ENCODE results near the gene ROR1.

Gene ROR1

GRCh38 chr1:64112281-64112680 is 338.5 kb downstream of the ROR1 start:
- POLR2A ChIA-PET: no interaction called here
- TF ChIP-seq HOXA7 (CRISPR knock-in tag; IDR thresholded peaks at IDR 0.05; ENCODE audit: borderline replicate concordance) (no peak), ZNF600 (tag by site-specific recombination; IDR thresholded peaks at IDR 0.05) (0 out of 2 replicates have a peak, but pooled peaks have one; percentile 50), ZFP3 (tag by site-specific recombination; IDR thresholded peaks at IDR 0.05; ENCODE audit: low read depth) (no peak), ZNF223 (tag by site-specific recombination; IDR thresholded peaks at IDR 0.05) (no peak), MZF1 (tag by site-specific recombination; IDR thresholded peaks at IDR 0.05; ENCODE audit: borderline replicate concordance) (no peak)
- H3K4me3 ChIP-seq (ENCODE audit: low read depth, low read length): no peak overlapping the region
- H3K36me3 ChIP-seq (ENCODE audit: control insufficient read depth in 2 of 2, insufficient read depth in 1 of 2, low read length in 2 of 2): no peaks in the 10 kb centered on the region
- CTCF ChIA-PET: interaction anchor here (0.6 to 1.2 kb wide), 4 partner anchors 134 to 709 kb away, joined by 3 to 5 read pairs (median 3); no protein-coding TSS in a partner anchor
- no peaks in the 10 kb centered on the region for H3K4me1 ChIP-seq (ENCODE audit: control insufficient read depth, insufficient read depth, low read length)
- no peaks in the 10 kb centered on the region for H3K9me3 ChIP-seq (ENCODE audit: control insufficient read depth, insufficient read depth, low read depth, low read length)
- H3K27ac ChIP-seq (ENCODE audit: extremely low read depth, low read depth, low read length): no peak overlapping the region

GRCh38 chr1:64114012-64114525 is 340.3 kb downstream of the ROR1 start:
- Histone ChIP-seq H3K4me1 (ENCODE audit: control insufficient read depth, insufficient read depth, low read length) (no peaks in the 10 kb centered on the region), H3K4me3 (ENCODE audit: low read depth, low read length) (no peak overlapping the region), H3K36me3 (ENCODE audit: control insufficient read depth in 2 of 2, insufficient read depth in 1 of 2, low read length in 2 of 2) (no peaks in the 10 kb centered on the region), H3K27ac (ENCODE audit: extremely low read depth, low read depth, low read length) (no peak overlapping the region), H3K9me3 (ENCODE audit: control insufficient read depth, insufficient read depth, low read depth, low read length) (no peaks in the 10 kb centered on the region)
- CTCF ChIA-PET: interaction anchor here (1.2 kb wide), 1 partner anchor 440 kb away, joined by 3 read pairs; no protein-coding TSS in a partner anchor
- TF ChIP-seq ZBTB21 (tag by site-specific recombination; IDR thresholded peaks at IDR 0.05): no peak
- no peak for TF ChIP-seq OSR2 (tag by site-specific recombination; IDR thresholded peaks at IDR 0.05)
- no peak for TF ChIP-seq ZNF549 (tag by site-specific recombination; IDR thresholded peaks at IDR 0.05)
- no peak for TF ChIP-seq ZNF521 (tag by site-specific recombination; IDR thresholded peaks at IDR 0.05)
- POLR2A ChIA-PET: no interaction called here

- CTCF ChIA-PET: interaction anchor here (0.9 kb wide), 1 partner anchor 131 kb away, joined by 3 read pairs; no protein-coding TSS in a partner anchor
- Histone ChIP-seq H3K4me3 (ENCODE audit: low read depth, low read length) (no peak overlapping the region), H3K9me3 (ENCODE audit: control insufficient read depth, insufficient read depth, low read depth, low read length) (no peaks in the 10 kb centered on the region)
Measured at GRCh38 chr1:64116537-64116936, 342.7 kb downstream of the ROR1 start.

GRCh38 chr1:64117492-64117891 is 343.7 kb downstream of the ROR1 start:
- H3K4me3 ChIP-seq (ENCODE audit: low read depth, low read length): no peak overlapping the region
- H3K27ac ChIP-seq (ENCODE audit: extremely low read depth, low read depth, low read length): no peak overlapping the region
- ChIA-PET CTCF (no interaction called here), POLR2A (no interaction called here)
- no peaks in the 10 kb centered on the region for H3K36me3 ChIP-seq (ENCODE audit: control insufficient read depth in 2 of 2, insufficient read depth in 1 of 2, low read length in 2 of 2)
- H3K9me3 ChIP-seq (ENCODE audit: control insufficient read depth, insufficient read depth, low read depth, low read length): no peaks in the 10 kb centered on the region
- no peaks in the 10 kb centered on the region for H3K4me1 ChIP-seq (ENCODE audit: control insufficient read depth, insufficient read depth, low read length)
- TF ChIP-seq FEZF1 (tag by site-specific recombination; IDR thresholded peaks at IDR 0.05): no peak
- TF ChIP-seq ZNF837 (tag by site-specific recombination; IDR thresholded peaks at IDR 0.05): no peak
- no peak for TF ChIP-seq BCL11B (tag by site-specific recombination; IDR thresholded peaks at IDR 0.05; ENCODE audit: low read depth)
- TF ChIP-seq REPIN1 (tag by site-specific recombination; IDR thresholded peaks at IDR 0.05; ENCODE audit: low read depth): no peak
- no peak for TF ChIP-seq ZSCAN5A (tag by site-specific recombination; IDR thresholded peaks at IDR 0.05)
- TF ChIP-seq ZNF473 (tag by site-specific recombination; IDR thresholded peaks at IDR 0.05): no peak
- no peak for TF ChIP-seq RBAK (tag by site-specific recombination; IDR thresholded peaks at IDR 0.05)
- no peak for TF ChIP-seq ELK4 (IDR thresholded peaks at IDR 0.05; ENCODE audit: borderline replicate concordance, low read depth, low read length)
- no peak for TF ChIP-seq ZNF704 (tag by site-specific recombination; IDR thresholded peaks at IDR 0.05)
- TF ChIP-seq ZNF513 (tag by site-specific recombination; IDR thresholded peaks at IDR 0.05): no peak
- TF ChIP-seq ZNF571 (tag by site-specific recombination; IDR thresholded peaks at IDR 0.05): no peak
- TF ChIP-seq ZSCAN16 (tag by site-specific recombination; IDR thresholded peaks at IDR 0.05): no peak
- no peak for TF ChIP-seq GFI1B (tag by site-specific recombination; IDR thresholded peaks at IDR 0.05)
- no peak for TF ChIP-seq ZNF214 (tag by site-specific recombination; IDR thresholded peaks at IDR 0.05; ENCODE audit: borderline replicate concordance)
- TF ChIP-seq YY2 (tag by site-specific recombination; IDR thresholded peaks at IDR 0.05): no peak

More at GRCh38 chr1:64116537-64116936, 342.7 kb downstream of the ROR1 start:
- Histone ChIP-seq H3K36me3 (ENCODE audit: control insufficient read depth in 2 of 2, insufficient read depth in 1 of 2, low read length in 2 of 2) (no peaks in the 10 kb centered on the region), H3K27ac (ENCODE audit: extremely low read depth, low read depth, low read length) (no peak overlapping the region), H3K4me1 (ENCODE audit: control insufficient read depth, insufficient read depth, low read length) (no peaks in the 10 kb centered on the region)
- TF ChIP-seq GFI1B (tag by site-specific recombination; IDR thresholded peaks at IDR 0.05): no peak
- POLR2A ChIA-PET: no interaction called here

Measured in HEK293 (cell line).